Activated T-helper 2 cell treated with anti-CD3 and anti-CD28 coated beads, Interferon-gamma antibody, Interleukin-2, Interleukin-4, amounts not matched to agents 10 μg/mL and 5 μg/mL and 100 μg/mL, durations not matched to agents 14 hours and 24 hours and 36 hours (primary cell): ENCODE measurements around the gene SHBG. TPM values are rescaled to one million over a fixed set of nuclear protein-coding genes. Genes with fewer than 3 reads are reported as not detected.
"Not testable (repeated sequence)": the region's sequence is repeated elsewhere in the genome, so short reads cannot be mapped to it uniquely, and the experiment has no call there.

Source experiments
- DNase-seq: peaks from one replicate; pipeline ENCODE4 v3.0.0; 2021; ENCODE audit warnings: low spot score
- H3K27ac Mint-ChIP-seq: one replicate; pipeline ENCODE4 v1.8.0; 2021; ENCODE audit warnings: mixed read lengths
- H3K27me3 Mint-ChIP-seq: one replicate; pipeline ENCODE4 v1.8.0; 2021; ENCODE audit warnings: low read depth, mixed read lengths
- H3K36me3 Mint-ChIP-seq: one replicate; pipeline ENCODE4 v1.8.0; 2021; ENCODE audit warnings: low read depth, mixed read lengths
- H3K4me1 Mint-ChIP-seq: one replicate; pipeline ENCODE4 v1.8.0; 2021; ENCODE audit warnings: low read depth, mixed read lengths
- H3K4me3 Mint-ChIP-seq: one replicate; pipeline ENCODE4 v1.8.0; 2021; ENCODE audit warnings: low read depth, mild to moderate bottlenecking, moderate library complexity, mixed read lengths
- H3K9me3 Mint-ChIP-seq: one replicate; pipeline ENCODE4 v1.8.0; 2021; ENCODE audit warnings: mixed read lengths
- intact Hi-C: fragments of 100-400 bp; cut with micrococcal nuclease; formaldehyde crosslinking; loops from one replicate; pipeline ENCODE4 v1.15.1; 2023
- total RNA-seq: library from RNA; stranded (reverse); gene quantifications from 2 replicates; pipeline ENCODE4 v1.2.3, GENCODE V29; 2022

The SHBG gene
- total RNA-seq, 1 donor from 2014 or later: not detected

DNA sequence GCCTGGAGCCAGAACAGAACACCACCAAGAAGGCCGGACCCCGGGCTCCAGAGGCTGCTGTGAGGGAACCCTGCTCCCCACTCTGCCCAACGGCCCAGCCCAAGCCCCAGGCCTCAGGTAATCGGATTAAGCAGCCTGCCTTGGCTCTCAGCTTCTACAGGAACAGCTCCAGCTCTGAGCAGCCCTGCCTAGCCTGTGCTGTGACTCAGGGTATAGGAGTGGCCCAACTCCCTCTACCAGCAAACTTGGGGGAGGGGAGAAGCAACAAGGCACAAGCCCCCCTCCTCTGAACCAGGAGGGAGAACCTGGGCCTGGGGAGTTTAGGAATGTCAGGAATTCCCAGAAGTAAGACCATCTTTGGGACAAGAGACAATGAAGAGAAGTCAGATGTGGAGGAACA, 39.2 kb upstream of the SHBG start:
- intact Hi-C loops: no loop called here
- DNase-seq: no peak
- Mint-ChIP-seq H3K4me3 (no peak overlapping the region), H3K36me3 (peaks cover 79% of the 10 kb centered on the region), H3K4me1 (peaks cover 2% of the 10 kb centered on the region), H3K27ac (peak overlapping the region; percentile 43), H3K27me3 (no peaks in the 10 kb centered on the region), H3K9me3 (no peaks in the 10 kb centered on the region)

- Mint-ChIP-seq H3K9me3 (no peaks in the 10 kb centered on the region), H3K4me3 (no peak overlapping the region), H3K27ac (no peak overlapping the region), H3K4me1 (no peaks in the 10 kb centered on the region), H3K27me3 (no peaks in the 10 kb centered on the region), H3K36me3 (peaks cover 77% of the 10 kb centered on the region)
- DNase-seq: no peak
- intact Hi-C loops: no loop called here
These were observed 38.3 kb upstream of the SHBG start for GRCh38 chr17:7591596-7591995.

DNA sequence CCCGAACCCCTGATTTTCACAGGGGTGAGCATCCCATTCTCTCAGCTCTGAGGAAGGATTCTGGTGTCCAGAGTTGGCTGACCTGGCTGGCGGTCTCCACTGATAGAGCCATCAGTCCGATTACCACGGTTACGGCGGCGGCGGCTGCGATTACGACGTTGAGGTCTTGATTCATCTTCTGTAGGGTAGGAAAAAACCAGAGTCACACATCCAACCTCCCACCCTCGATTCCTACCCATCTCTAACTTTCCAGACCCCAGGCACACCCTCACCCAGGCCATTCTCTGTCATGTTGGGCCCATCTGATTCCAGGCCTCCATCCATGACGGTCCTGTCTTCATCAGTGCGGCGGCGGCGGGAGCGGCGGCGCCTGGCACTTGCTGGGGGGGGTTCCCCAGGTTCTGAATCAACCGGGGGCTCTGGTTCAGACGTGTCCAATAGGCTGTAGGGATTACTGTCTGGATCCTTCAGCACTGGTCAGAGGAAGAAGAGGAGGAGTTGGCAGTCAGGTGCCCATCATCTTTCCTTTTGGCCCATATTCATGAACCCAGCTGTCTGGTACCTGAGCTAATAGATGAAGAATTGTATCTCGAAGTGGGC, 37.4 kb upstream of the SHBG start:
- no peaks in the 10 kb centered on the region for H3K27me3 Mint-ChIP-seq
- H3K9me3 Mint-ChIP-seq: no peaks in the 10 kb centered on the region
- no peak for DNase-seq
- no peaks in the 10 kb centered on the region for H3K4me1 Mint-ChIP-seq
- peaks cover 73% of the 10 kb centered on the region for H3K36me3 Mint-ChIP-seq
- intact Hi-C loops: no loop called here
- no peak overlapping the region for H3K4me3 Mint-ChIP-seq
- no peak overlapping the region for H3K27ac Mint-ChIP-seq

GRCh38 chr17:7593296-7593695, 36.6 kb upstream of the SHBG start:
- H3K36me3 Mint-ChIP-seq: peaks cover 70% of the 10 kb centered on the region
- H3K4me3 Mint-ChIP-seq: no peak overlapping the region
- no peak overlapping the region for H3K27ac Mint-ChIP-seq
- intact Hi-C loops: no loop called here
- DNase-seq: no peak
- H3K9me3 Mint-ChIP-seq: no peaks in the 10 kb centered on the region
- H3K27me3 Mint-ChIP-seq: no peaks in the 10 kb centered on the region
- H3K4me1 Mint-ChIP-seq: no peaks in the 10 kb centered on the region

DNA sequence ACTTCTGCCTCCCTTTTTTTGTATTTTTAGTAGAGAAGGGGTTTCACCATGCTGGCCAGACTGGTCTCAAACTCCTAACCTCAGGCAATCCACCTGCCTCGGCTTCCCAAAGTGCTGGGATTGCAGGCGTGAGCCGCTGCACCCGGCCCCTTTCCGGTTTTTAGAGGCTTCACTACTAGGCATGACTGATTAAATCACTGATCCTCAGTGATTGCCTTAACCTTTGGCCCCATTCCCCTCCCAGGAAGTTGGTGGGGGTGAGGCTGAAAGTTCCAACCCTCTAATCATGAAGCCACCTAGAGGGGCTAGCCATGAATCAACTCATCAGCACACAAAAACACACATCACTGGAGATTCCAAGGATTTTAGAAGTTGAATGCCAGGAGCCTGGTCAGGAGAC, 32.4 kb upstream of the SHBG start:
- H3K27ac Mint-ChIP-seq, H3K4me3 Mint-ChIP-seq, H3K27me3 Mint-ChIP-seq, DNase-seq, H3K9me3 Mint-ChIP-seq, H3K4me1 Mint-ChIP-seq, intact Hi-C loops: not testable (repeated sequence)
- H3K36me3 Mint-ChIP-seq: peaks cover 72% of the 10 kb centered on the region

GRCh38 chr17:7606280-7606679, 23.7 kb upstream of the SHBG start:
- Mint-ChIP-seq H3K36me3 (peaks cover 57% of the 10 kb centered on the region), H3K4me3 (no peak overlapping the region), H3K4me1 (peaks cover 8% of the 10 kb centered on the region), H3K27ac (no peak overlapping the region), H3K27me3 (no peaks in the 10 kb centered on the region), H3K9me3 (no peaks in the 10 kb centered on the region)
- intact Hi-C loops: no loop called here
- DNase-seq: no peak

DNA sequence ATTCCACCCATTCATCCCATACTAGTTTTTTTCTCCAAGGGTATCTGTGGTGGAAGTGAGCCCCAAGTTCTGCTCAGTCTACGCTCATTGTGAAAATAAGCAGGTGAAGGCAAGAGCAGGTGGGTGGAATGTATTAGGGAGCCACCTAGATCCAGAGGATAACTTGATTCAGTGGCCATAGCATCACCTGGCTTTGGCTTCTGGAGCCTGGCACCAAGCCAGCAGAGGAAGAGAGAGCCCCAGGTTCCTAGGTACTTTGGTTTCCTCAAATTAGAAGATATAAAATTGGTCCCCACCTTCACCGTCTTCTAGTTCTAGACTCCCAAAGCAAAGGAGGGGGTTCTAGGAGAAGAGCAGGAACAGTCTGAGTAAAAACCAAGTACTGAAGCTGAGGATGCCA, 19.3 kb upstream of the SHBG start:
- DNase-seq: no peak
- Mint-ChIP-seq H3K4me3 (no peak overlapping the region), H3K4me1 (peaks cover 28% of the 10 kb centered on the region), H3K9me3 (no peaks in the 10 kb centered on the region), H3K36me3 (peaks cover 37% of the 10 kb centered on the region), H3K27me3 (no peaks in the 10 kb centered on the region), H3K27ac (no peak overlapping the region)
- intact Hi-C loops: no loop called here

DNA sequence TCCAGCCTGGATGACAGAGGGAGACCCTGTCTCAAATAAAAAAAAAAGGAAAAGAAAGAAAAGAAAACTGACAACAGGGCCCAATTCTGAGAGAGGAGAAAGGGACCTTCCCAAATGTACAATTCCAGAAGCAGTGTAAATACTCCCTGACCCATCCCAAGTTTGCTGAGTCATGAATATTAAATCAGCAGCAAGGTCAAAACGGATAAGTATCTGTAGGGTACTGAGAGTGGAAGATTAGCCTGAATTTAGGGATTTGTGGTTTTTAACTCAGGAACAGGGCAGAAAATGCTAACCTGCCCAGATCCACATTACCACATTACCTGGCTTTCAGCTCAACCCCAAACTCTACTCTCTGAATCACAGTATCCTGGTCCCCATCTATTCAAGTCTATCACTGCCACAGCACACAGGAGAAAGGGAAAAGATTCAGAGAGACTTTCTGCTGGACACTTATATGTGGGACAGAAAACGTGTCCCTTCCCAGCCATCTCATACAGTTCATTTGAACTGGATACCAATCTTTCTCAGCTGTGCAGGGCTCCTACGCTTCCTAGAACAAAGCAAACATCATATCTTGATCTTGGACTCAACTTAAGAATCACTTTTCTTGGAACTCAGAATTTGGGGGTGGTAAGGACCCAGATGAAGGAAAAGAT, 18.2 kb upstream of the SHBG start:
- Mint-ChIP-seq H3K4me1 (peaks cover 23% of the 10 kb centered on the region), H3K27ac (no peak overlapping the region), H3K4me3 (peak overlapping the region; percentile 89), H3K9me3 (no peaks in the 10 kb centered on the region), H3K36me3 (peaks cover 28% of the 10 kb centered on the region), H3K27me3 (no peaks in the 10 kb centered on the region)
- DNase-seq: no peak
- intact Hi-C loops: no loop called here

DNA sequence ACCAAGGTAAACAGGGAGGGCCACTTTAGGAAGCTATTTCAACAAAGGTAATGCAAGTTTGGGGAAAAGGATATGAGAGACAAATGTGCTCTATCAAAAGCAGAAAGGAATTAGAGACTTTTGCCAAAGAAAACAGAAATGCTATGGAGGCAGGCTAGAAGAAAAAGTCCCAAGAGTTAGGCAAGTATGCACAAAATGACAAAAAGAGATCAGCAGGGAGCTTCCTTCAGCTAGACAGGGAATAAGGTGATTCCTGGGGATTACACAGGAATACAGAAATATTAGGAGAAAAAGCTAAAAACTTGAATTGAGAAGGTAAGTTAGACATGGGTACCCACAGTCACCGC, 17.7 kb upstream of the SHBG start:
- intact Hi-C loops: no loop called here
- H3K27me3 Mint-ChIP-seq: no peaks in the 10 kb centered on the region
- H3K4me3 Mint-ChIP-seq: peak overlapping the region; percentile 89
- peaks cover 23% of the 10 kb centered on the region for H3K4me1 Mint-ChIP-seq
- no peaks in the 10 kb centered on the region for H3K9me3 Mint-ChIP-seq
- no peak for DNase-seq
- H3K36me3 Mint-ChIP-seq: peaks cover 28% of the 10 kb centered on the region
- H3K27ac Mint-ChIP-seq: no peak overlapping the region

GRCh38 chr17:7613769-7614424, 16.0 kb upstream of the SHBG start:
- H3K4me1 Mint-ChIP-seq: peaks cover 25% of the 10 kb centered on the region
- intact Hi-C loops: loop anchor here (2.0 kb wide), 2 partner anchors 31 to 41 kb away; partner anchors contain the start of gene MPDU1
- H3K36me3 Mint-ChIP-seq: peaks cover 28% of the 10 kb centered on the region
- H3K27ac Mint-ChIP-seq: peak overlapping the region; percentile 82
- peak overlapping the region; percentile 89 for H3K4me3 Mint-ChIP-seq
- H3K9me3 Mint-ChIP-seq: no peaks in the 10 kb centered on the region
- no peak for DNase-seq
- no peaks in the 10 kb centered on the region for H3K27me3 Mint-ChIP-seq

DNA sequence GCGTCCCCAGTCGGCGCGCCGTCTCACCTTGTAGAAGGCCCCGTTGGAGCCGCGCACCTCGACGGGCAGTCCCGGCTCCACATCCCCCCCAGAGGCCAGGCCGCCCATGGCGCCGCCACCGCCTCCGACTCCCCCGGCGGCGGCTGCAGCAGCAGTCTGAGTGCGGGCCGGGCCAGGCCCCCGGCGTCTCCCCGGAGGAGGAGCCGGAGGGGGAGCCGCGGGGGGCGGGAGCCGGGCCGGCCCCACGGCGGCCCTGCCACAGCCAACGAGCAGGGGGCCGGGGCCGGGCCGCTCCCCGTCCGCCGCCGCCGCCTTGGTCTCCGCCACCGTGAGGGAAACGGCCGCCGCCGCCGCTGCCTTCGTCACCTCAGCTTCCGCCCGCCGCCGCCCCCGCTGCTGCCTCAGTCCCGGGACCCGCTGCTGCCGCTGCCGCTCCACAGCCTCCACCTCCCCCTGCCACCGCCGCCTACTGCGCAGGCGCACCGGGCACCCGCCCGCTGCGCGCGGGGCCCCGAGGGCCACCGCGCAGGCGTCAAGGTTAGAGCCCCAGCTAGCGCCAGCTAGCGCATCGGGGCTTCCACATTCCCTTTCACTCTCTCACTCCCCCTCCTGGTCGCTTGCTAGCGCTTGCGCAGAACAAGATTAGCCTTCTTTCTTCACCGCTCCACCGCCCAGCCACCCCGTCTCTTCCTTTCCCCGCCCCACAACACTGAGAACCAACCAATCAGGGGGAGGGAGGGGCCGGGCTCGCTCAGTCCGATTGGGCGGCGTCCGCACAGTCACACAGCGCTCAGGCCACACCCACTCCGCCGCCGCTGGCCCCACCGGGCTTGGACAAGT, 15.3 kb upstream of the SHBG start, which contains the start of gene FXR2:
TSS of gene FXR2 (minus strand) at position 473 of the 840 bp plus-strand sequence. CDS start at position 108, 365 bp downstream.
- H3K9me3 Mint-ChIP-seq: no peaks in the 10 kb centered on the region
- H3K4me1 Mint-ChIP-seq: peaks cover 21% of the 10 kb centered on the region
- intact Hi-C loops: loop anchor here (1.0 to 2.0 kb wide), 3 partner anchors 32 to 72 kb away; partner anchors contain the start of gene MPDU1
- no peaks in the 10 kb centered on the region for H3K27me3 Mint-ChIP-seq
- DNase-seq: peak; percentile 99
- peaks cover 24% of the 10 kb centered on the region for H3K36me3 Mint-ChIP-seq
- peak within 1 kb of the TSS; percentile 84 for H3K27ac Mint-ChIP-seq
- peak within 1 kb of the TSS; percentile 89 for H3K4me3 Mint-ChIP-seq

DNA sequence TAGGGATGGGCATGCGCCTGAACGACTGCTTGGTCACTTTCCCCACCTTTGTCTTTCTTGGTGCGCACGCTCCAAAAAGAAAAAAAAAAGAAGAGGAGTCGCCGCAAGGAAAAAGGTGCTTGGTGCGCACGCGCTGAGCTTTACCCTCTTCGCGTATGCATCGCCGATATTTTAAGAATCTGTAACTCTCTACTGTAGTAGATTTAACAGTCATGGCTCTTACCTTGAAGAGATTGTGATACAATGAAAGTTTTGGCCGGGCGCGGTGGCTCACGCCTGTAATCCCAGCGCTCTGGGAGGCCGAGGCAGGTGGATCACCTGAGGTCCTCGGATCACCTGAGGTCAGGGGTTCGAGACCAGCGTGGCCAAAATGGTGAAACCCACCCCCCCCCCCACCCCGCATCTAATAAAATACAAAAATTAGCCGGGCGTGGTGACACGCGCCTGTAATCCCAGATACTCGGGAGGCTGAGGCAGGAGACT, 14.6 kb upstream of the SHBG start:
- peaks cover 23% of the 10 kb centered on the region for H3K36me3 Mint-ChIP-seq
- H3K27me3 Mint-ChIP-seq: no peaks in the 10 kb centered on the region
- H3K27ac Mint-ChIP-seq: peak overlapping the region; percentile 84

More for the DNA sequence above, 14.6 kb upstream of the SHBG start:
- no peak for DNase-seq
- no peaks in the 10 kb centered on the region for H3K9me3 Mint-ChIP-seq
- peaks cover 21% of the 10 kb centered on the region for H3K4me1 Mint-ChIP-seq
- H3K4me3 Mint-ChIP-seq: peak overlapping the region; percentile 78
- intact Hi-C loops: loop anchor here (1.0 to 2.0 kb wide), 3 partner anchors 33 to 71 kb away; partner anchors contain the start of gene MPDU1
